Hepatocyte (in vitro differentiated cells): ENCODE data around the gene DMAC1. TPM values are rescaled to one million over a fixed set of nuclear protein-coding genes. Genes with fewer than 3 reads are reported as not detected.

Experiments used
- DNase-seq: peaks from one replicate; pipeline ENCODE4 v3.0.0-alpha.2; 2016; ENCODE audit warnings: low spot score
- H2AFZ ChIP-seq: fragments of 200-600 bp; sonication (generic); 2 replicates; pipeline ENCODE4 v1.6.0; 2016; ENCODE audit warnings: antibody characterized with exemption, mild to moderate bottlenecking
- H3K27ac ChIP-seq: fragments of 200-600 bp; sonication (generic); 2 replicates; pipeline ENCODE4 v1.5.1; 2016; ENCODE audit warnings: mild to moderate bottlenecking
- H3K27me3 ChIP-seq: fragments of 200-600 bp; sonication (generic); 2 replicates; pipeline ENCODE4 v1.6.1; 2016
- H3K36me3 ChIP-seq: fragments of 200-600 bp; sonication (generic); replicated peaks from 2 replicates; pipeline ENCODE4 v1.5.1; 2016; ENCODE audit warnings: low read depth; ENCODE audit not compliant: insufficient read depth
- H3K4me1 ChIP-seq: fragments of 200-600 bp; sonication (generic); 2 replicates; pipeline ENCODE4 v1.5.1; 2016; ENCODE audit warnings: mild to moderate bottlenecking, moderate library complexity; ENCODE audit not compliant: insufficient read depth
- H3K4me2 ChIP-seq: fragments of 200-600 bp; sonication (generic); 2 replicates; pipeline ENCODE4 v1.6.0; 2016
- H3K4me3 ChIP-seq: fragments of 200-600 bp; sonication (generic); 2 replicates; pipeline ENCODE4 v1.5.1; 2016; ENCODE audit warnings: mild to moderate bottlenecking
- H3K79me2 ChIP-seq: fragments of 200-600 bp; sonication (generic); 2 replicates; pipeline ENCODE4 v1.6.0; 2017; ENCODE audit warnings: mild to moderate bottlenecking
- H3K9me2 ChIP-seq: fragments of 200-600 bp; sonication (generic); replicated peaks from 2 replicates; pipeline ENCODE4 v1.6.0; 2017; ENCODE audit warnings: mild to moderate bottlenecking; ENCODE audit not compliant: insufficient read depth
- H3K9me3 ChIP-seq: fragments of 200-600 bp; sonication (generic); 2 replicates; pipeline ENCODE4 v1.5.1; 2016; ENCODE audit warnings: low read depth, mild to moderate bottlenecking
- H4K20me1 ChIP-seq: fragments of 200-600 bp; sonication (generic); 2 replicates; pipeline ENCODE4 v1.6.0; 2016; ENCODE audit warnings: mild to moderate bottlenecking; ENCODE audit not compliant: insufficient read depth, poor library complexity, severe bottlenecking
- CTCF ChIP-seq: fragments of 200-600 bp; sonication (generic); IDR thresholded peaks from 2 replicates; pipeline ENCODE4 v1.5.1; 2016; ENCODE audit warnings: antibody characterized with exemption, mild to moderate bottlenecking; ENCODE audit not compliant: poor library complexity
- EZH2 ChIP-seq: fragments of 200-600 bp; sonication (generic); IDR thresholded peaks from 2 replicates; pipeline ENCODE4 v1.6.1; 2016; ENCODE audit warnings: antibody characterized with exemption, mild to moderate bottlenecking, borderline replicate concordance
- EZH2phosphoT487 ChIP-seq: fragments of 200-600 bp; sonication (generic); IDR thresholded peaks from one replicate; pipeline ENCODE4 v1.6.1; 2018; ENCODE audit warnings: antibody characterized with exemption, mild to moderate bottlenecking, low read depth, moderate library complexity; ENCODE audit not compliant: unreplicated experiment, severe bottlenecking
- WGBS: methylation state at CpG from one replicate; pipeline ENCODE4 v1.1.6; 2016; ENCODE audit warnings: low lambda C conversion rate; ENCODE audit errors: missing lambda C conversion rate; 5-methylcytosine and 5-hydroxymethylcytosine counted together
- polyA plus RNA-seq: library from polyadenylated mRNA; unstranded; fragments of >200 nt; fragmentation: Nextera tagmentation; extraction: Ambion mirVana; gene quantifications from 2 replicates; pipeline ENCODE4 v1.2.1, GENCODE V29; 2016
- total RNA-seq: library from RNA; depleted of rRNA; stranded (reverse); fragments of >200 nt; gene quantifications from 2 replicates; pipeline ENCODE4 v1.2.3, GENCODE V29; 2014

The DMAC1 gene
- total and polyA plus RNA-seq, 2 experiments from 2014 or later = 20.3 to 88.2 TPM

- 58% methylated on average over 2 of the region's 2 CpGs for WGBS
- H3K4me3 ChIP-seq = no peak overlapping the region
- H3K27me3 ChIP-seq = no peaks in the 10 kb centered on the region
- H2AFZ ChIP-seq = no peak overlapping the region
- no peaks in the 10 kb centered on the region for H3K9me2 ChIP-seq
- peaks cover 4% of the 10 kb centered on the region for H3K4me1 ChIP-seq
- TF ChIP-seq EZH2phosphoT487 (no peak), EZH2 (no peak), CTCF (no peak)
- no peak overlapping the region for H3K4me2 ChIP-seq
- no peak overlapping the region for H3K27ac ChIP-seq
- no peaks in the 10 kb centered on the region for H3K36me3 ChIP-seq
- no peaks in the 10 kb centered on the region for H3K79me2 ChIP-seq
- DNase-seq = no peak
- H4K20me1 ChIP-seq = no peaks in the 10 kb centered on the region
- H3K9me3 ChIP-seq = no peaks in the 10 kb centered on the region
Observed at GRCh38 chr9:7770111-7770510, 29.5 kb downstream of the DMAC1 start.

GRCh38 chr9:7762600-7762999 is 37.0 kb downstream of the DMAC1 start:
- 83% methylated on average over 3 of the region's 3 CpGs for WGBS
- no peak overlapping the region for H3K4me3 ChIP-seq
- no peak for DNase-seq
- no peaks in the 10 kb centered on the region for H4K20me1 ChIP-seq
- no peaks in the 10 kb centered on the region for H3K27me3 ChIP-seq
- no peak overlapping the region for H3K27ac ChIP-seq
- TF ChIP-seq EZH2 (no peak), CTCF (no peak), EZH2phosphoT487 (no peak)
- H3K79me2 ChIP-seq = no peaks in the 10 kb centered on the region
- H3K9me2 ChIP-seq = no peaks in the 10 kb centered on the region
- peaks cover 4% of the 10 kb centered on the region for H3K9me3 ChIP-seq
- no peaks in the 10 kb centered on the region for H3K36me3 ChIP-seq
- H2AFZ ChIP-seq = no peak overlapping the region
- H3K4me2 ChIP-seq = no peak overlapping the region
- H3K4me1 ChIP-seq = no peaks in the 10 kb centered on the region

GRCh38 chr9:7760014-7760415 is 39.6 kb downstream of the DMAC1 start:
- H3K36me3 ChIP-seq = no peaks in the 10 kb centered on the region
- no peak overlapping the region for H3K27ac ChIP-seq
- no peak overlapping the region for H3K4me3 ChIP-seq
- H3K79me2 ChIP-seq = no peaks in the 10 kb centered on the region
- peak; percentile 6 for DNase-seq
- no peaks in the 10 kb centered on the region for H3K9me2 ChIP-seq
- no peaks in the 10 kb centered on the region for H4K20me1 ChIP-seq
- peaks cover 4% of the 10 kb centered on the region for H3K9me3 ChIP-seq
- H3K4me1 ChIP-seq = no peaks in the 10 kb centered on the region
- H2AFZ ChIP-seq = no peak overlapping the region
- no peaks in the 10 kb centered on the region for H3K27me3 ChIP-seq
- TF ChIP-seq EZH2 (no peak), CTCF (no peak), EZH2phosphoT487 (no peak)
- H3K4me2 ChIP-seq = no peak overlapping the region
- WGBS = 93% methylated on average over 1 of the region's 1 CpG

- TF ChIP-seq EZH2 (no peak), CTCF (no peak), EZH2phosphoT487 (no peak)
- Histone ChIP-seq H3K27ac (no peak overlapping the region), H3K9me3 (no peaks in the 10 kb centered on the region), H2AFZ (no peak overlapping the region), H3K27me3 (no peaks in the 10 kb centered on the region), H3K4me3 (no peak overlapping the region), H3K36me3 (no peaks in the 10 kb centered on the region), H3K9me2 (no peaks in the 10 kb centered on the region), H3K4me2 (no peak overlapping the region), H3K4me1 (no peaks in the 10 kb centered on the region), H4K20me1 (no peaks in the 10 kb centered on the region), H3K79me2 (no peaks in the 10 kb centered on the region)
- no peak for DNase-seq
Observed at GRCh38 chr9:7756088-7756487, 43.5 kb downstream of the DMAC1 start.
